Brain microvascular endothelial cell (primary cell): ENCODE data around the gene GNAI2.
A peak's percentile ranks its signal among the peaks of the same experiment; 100 is the strongest.

Experiments used
- DNase-seq: peaks from one replicate; pipeline ENCODE4 v3.0.0-alpha.2; 2020
- H3K27ac ChIP-seq: fragments of 250-450 bp; sonication (Bioruptor Pico); 2 replicates; pipeline ENCODE4 v1.5.1; 2020; ENCODE audit warnings: mild to moderate bottlenecking, moderate library complexity
- H3K27me3 ChIP-seq: fragments of 250-450 bp; sonication (Bioruptor Pico); replicated peaks from 2 replicates; pipeline ENCODE4 v1.5.1; 2020; ENCODE audit warnings: mild to moderate bottlenecking
- H3K36me3 ChIP-seq: fragments of 250-450 bp; sonication (Bioruptor Pico); replicated peaks from 2 replicates; pipeline ENCODE4 v1.5.1; 2020; ENCODE audit warnings: mild to moderate bottlenecking
- H3K4me3 ChIP-seq: 2 replicates; pipeline ENCODE4 v1.5.1; 2011; ENCODE audit warnings: low read depth, mild to moderate bottlenecking, control low read depth, low read length, moderate library complexity
- CTCF ChIP-seq: IDR thresholded peaks from 2 replicates; pipeline ENCODE4 v1.5.1; 2011; ENCODE audit warnings: low read depth, mild to moderate bottlenecking, moderate library complexity, low read length, control low read depth, inconsistent platforms; ENCODE audit errors: missing control alignments
- in situ Hi-C: cut with HindIII; loops from 2 replicates; pipeline ENCODE4 v1.10.0; 2017; ENCODE audit warnings: low sequenced_read_pairs, low pct_ligation_motif_present

Gene GNAI2

DNA sequence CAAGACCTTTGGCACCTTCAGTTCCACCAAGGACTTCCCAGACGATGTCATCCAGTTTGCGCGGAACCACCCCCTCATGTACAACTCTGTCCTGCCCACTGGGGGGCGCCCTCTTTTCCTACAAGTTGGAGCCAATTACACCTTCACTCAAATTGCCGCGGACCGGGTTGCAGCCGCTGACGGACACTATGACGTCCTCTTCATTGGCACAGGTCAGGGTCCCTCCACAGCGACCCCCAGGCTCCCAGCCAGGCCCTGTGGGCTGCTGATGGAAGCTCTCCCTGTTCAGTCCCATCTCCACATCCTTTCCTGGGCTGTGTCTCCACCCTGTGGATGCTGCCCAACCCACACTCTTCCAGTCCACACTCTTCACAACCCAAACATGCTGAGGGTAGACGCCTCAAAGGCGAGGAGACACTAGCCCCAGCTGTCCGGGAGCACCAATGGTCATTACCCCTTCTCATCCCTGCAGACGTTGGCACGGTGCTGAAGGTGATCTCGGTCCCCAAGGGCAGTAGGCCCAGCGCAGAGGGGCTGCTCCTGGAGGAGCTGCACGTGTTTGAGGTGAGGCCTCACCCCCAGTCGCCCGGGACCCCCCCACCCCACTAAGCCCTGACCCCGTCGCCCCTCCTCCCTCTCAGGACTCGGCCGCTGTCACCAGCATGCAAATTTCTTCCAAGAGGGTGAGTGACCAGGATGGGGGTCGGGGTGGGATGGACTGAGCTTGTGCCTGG, 38.5 kb downstream of the GNAI2 start:
- Histone ChIP-seq H3K36me3 (no peaks in the 10 kb centered on the region), H3K4me3 (no peak overlapping the region), H3K27ac (no peak overlapping the region), H3K27me3 (peaks cover 26% of the 10 kb centered on the region)
- DNase-seq: no peak
- in situ Hi-C loops: no loop called here
- TF ChIP-seq CTCF: peak; percentile 87

- no peak overlapping the region for H3K4me3 ChIP-seq
- in situ Hi-C loops: no loop called here
- H3K27ac ChIP-seq: no peak overlapping the region
- DNase-seq: no peak
- no peaks in the 10 kb centered on the region for H3K36me3 ChIP-seq
- H3K27me3 ChIP-seq: peaks cover 26% of the 10 kb centered on the region
- no peak for TF ChIP-seq CTCF
Observed at GRCh38 chr3:50275141-50275995, 39.4 kb downstream of the GNAI2 start.

GRCh38 chr3:50275996-50276761, 40.2 kb downstream of the GNAI2 start:
- no peak overlapping the region for H3K4me3 ChIP-seq
- in situ Hi-C loops: no loop called here
- peaks cover 26% of the 10 kb centered on the region for H3K27me3 ChIP-seq
- no peak for TF ChIP-seq CTCF
- H3K36me3 ChIP-seq: no peaks in the 10 kb centered on the region
- H3K27ac ChIP-seq: no peak overlapping the region
- DNase-seq: no peak

- no peak for DNase-seq
- Histone ChIP-seq H3K36me3 (no peaks in the 10 kb centered on the region), H3K4me3 (no peak overlapping the region), H3K27me3 (peaks cover 26% of the 10 kb centered on the region), H3K27ac (no peak overlapping the region)
- in situ Hi-C loops: no loop called here
- no peak for TF ChIP-seq CTCF
Observed at GRCh38 chr3:50276762-50277101, 40.7 kb downstream of the GNAI2 start.

DNA sequence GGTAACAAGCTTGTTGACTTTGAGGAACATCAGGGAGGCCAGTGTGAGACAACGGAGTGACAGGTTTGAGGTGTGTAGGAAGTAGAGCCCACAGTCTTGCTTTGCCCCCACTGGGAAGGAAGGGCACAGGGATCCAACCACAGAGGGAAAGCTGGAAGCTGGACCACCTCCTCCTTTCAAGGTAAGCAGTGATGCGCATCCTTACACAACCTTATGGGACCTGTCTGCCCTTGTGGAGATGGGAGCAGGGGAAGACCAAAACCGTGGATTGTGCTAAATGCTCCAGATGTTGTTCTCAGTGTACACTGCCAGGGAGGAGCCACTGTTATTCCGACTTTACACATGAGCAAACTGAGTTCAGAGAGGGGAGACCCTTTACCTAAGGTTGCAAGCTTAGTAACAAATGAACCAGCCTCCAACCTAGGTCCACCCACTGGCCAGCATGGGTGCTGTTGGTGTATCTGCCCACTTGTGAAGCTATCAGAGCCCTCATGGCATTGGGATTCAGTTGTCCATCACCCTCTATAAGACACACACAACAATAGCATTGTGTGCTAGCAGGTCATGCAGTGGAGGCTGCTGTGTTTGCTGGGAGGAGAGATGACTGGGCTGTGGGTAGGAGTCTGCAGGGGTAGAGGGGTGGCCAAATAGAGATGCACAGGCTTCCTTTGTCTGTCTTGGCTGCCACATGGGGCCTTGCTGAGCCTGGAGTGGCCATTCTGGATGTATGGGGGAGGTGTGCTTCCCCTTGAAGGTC, 42.3 kb downstream of the GNAI2 start:
- no peak overlapping the region for H3K4me3 ChIP-seq
- no peak overlapping the region for H3K27ac ChIP-seq
- H3K36me3 ChIP-seq: no peaks in the 10 kb centered on the region
- DNase-seq: no peak
- TF ChIP-seq CTCF: no peak
- in situ Hi-C loops: no loop called here
- peaks cover 26% of the 10 kb centered on the region for H3K27me3 ChIP-seq
